T-cell (primary cell): Measurements from ENCODE around the gene SRF. TPM values are rescaled to one million over a fixed set of nuclear protein-coding genes. Genes with fewer than 3 reads are reported as not detected.

Experiments used
- total RNA-seq, 35 experiments: library from RNA in 6 of 35; stranded (reverse) in 6 of 35; fragments of 120-200 nt in 1 of 35; gene quantifications; one replicate each; pipeline versions ENCODE4 v1.2.1 to v1.2.4 and lab custom pipeline; 2013 to 2026

Gene SRF
- total RNA-seq, 5 donors from 2014 or later (not counting 1 experiment from before 2014, with no cell fraction given): 19.6 to 34.1 (median 33.7) TPM

Other genes starting within 250 kb of the SRF start
- 10 to 100 TPM; 51.2 to 86.2 (median 79.4) TPM for gene CNPY3, start 241.8 kb upstream of the SRF start, total RNA-seq
- 1 to 10 TPM in 4 of 5 donors, under 1 TPM in 1; 0.93 to 3.4 (median 1.3) TPM for gene GNMT, start 210.5 kb upstream of the SRF start, total RNA-seq
- gene PEX6, start 192.1 kb upstream of the SRF start, total RNA-seq: 10 to 100 TPM; 20.5 to 30.5 (median 27.4) TPM
- gene PPP2R5D, start 186.7 kb upstream of the SRF start, total RNA-seq: 10 to 100 TPM; 27.8 to 35.1 (median 33.3) TPM
- 10 to 100 TPM; 20.5 to 38.7 (median 34.0) TPM for gene MEA1, start 157.3 kb upstream of the SRF start, total RNA-seq
- gene KLHDC3, start 157.0 kb upstream of the SRF start, total RNA-seq: 10 to 100 TPM; 40.5 to 75.3 (median 66.9) TPM
- gene RRP36, start 149.6 kb upstream of the SRF start, total RNA-seq: 10 to 100 TPM; 27.3 to 51.2 (median 47.3) TPM
- gene CUL7, start 117.4 kb upstream of the SRF start, total RNA-seq: 10 to 100 TPM in 3 of 5 donors, 1 to 10 TPM in 2; 6.9 to 15.9 (median 11.6) TPM
- gene MRPL2, start 111.8 kb upstream of the SRF start, total RNA-seq: 10 to 100 TPM; 34.8 to 66.3 (median 52.0) TPM
- gene KLC4, start 111.6 kb upstream of the SRF start, total RNA-seq: 10 to 100 TPM; 37.8 to 48.5 (median 45.5) TPM
- 10 to 100 TPM in 2 of 5 donors, 1 to 10 TPM in 2, under 1 TPM in 1; 0.56 to 11.3 (median 1.6) TPM for gene PTK7, start 95.0 kb upstream of the SRF start, total RNA-seq
- gene CUL9, start 10.9 kb downstream of the SRF start, total RNA-seq: 100 to 1,000 TPM in 1 of 5 donors, 10 to 100 TPM in 4; 92.5 to 107 (median 96.5) TPM
- 10 to 100 TPM; 28.5 to 76.1 (median 57.5) TPM for gene DNPH1, start 58.2 kb downstream of the SRF start, total RNA-seq
- under 1 TPM in 2 of 5 donors, not detected in 3; 0.03 to 0.07 TPM for gene TTBK1, start 72.2 kb downstream of the SRF start, total RNA-seq
- gene SLC22A7, start 127.0 kb downstream of the SRF start, total RNA-seq: not detected
- gene CRIP3, start 137.6 kb downstream of the SRF start, total RNA-seq: 1 to 10 TPM; 1.3 to 4.2 (median 2.8) TPM
- gene ZNF318, start 198.4 kb downstream of the SRF start, total RNA-seq: 10 to 100 TPM; 24.3 to 33.5 (median 26.2) TPM